ENCODE data around the gene HHAT. TPM values are rescaled to one million over a fixed set of nuclear protein-coding genes. Genes with fewer than 3 reads are reported as not detected.

Gene HHAT
- total RNA-seq, 1 experiment from 2014 or later, result 3.0 TPM

- Histone ChIP-seq H3K4me1 (ENCODE audit: insufficient read depth, low read length, poor library complexity, severe bottlenecking) (peaks cover 6% of the 10 kb centered on the region), H3K36me3 (ENCODE audit: insufficient read depth, low read length, poor library complexity, severe bottlenecking) (no peaks in the 10 kb centered on the region), H3K27me3 (replicated peaks; ENCODE audit: insufficient read depth, low read depth, low read length, poor library complexity) (no peaks in the 10 kb centered on the region), H3K27ac (ENCODE audit: low read depth, low read length, poor library complexity, severe bottlenecking) (no peak overlapping the region), H3K9me3 (ENCODE audit: low read depth, low read length, poor library complexity, severe bottlenecking) (no peaks in the 10 kb centered on the region), H3K4me3 (ENCODE audit: low read depth, low read length, poor library complexity, severe bottlenecking) (no peak overlapping the region)
- intact Hi-C loops (cut with micrococcal nuclease; ENCODE audit: unreplicated experiment), result no loop called here
- ChIA-PET POLR2A (ENCODE audit: low non-redundant PET) (no interaction called here), CTCF (no interaction called here)
- no peak for TF ChIP-seq EZH2 (IDR thresholded peaks at IDR 0.05; ENCODE audit: borderline replicate concordance, low read depth, low read length, poor library complexity, severe bottlenecking)
- TF ChIP-seq CTCF (conservative IDR thresholded peaks at IDR 0.05; ENCODE audit: low read depth, low read length), result no peak
- no TSS peak for BruUV-seq (replicated peaks)
- DNase-seq (ENCODE audit: low spot score), result no peak
These were observed 35.8 kb downstream of the HHAT start for GRCh38 chr1:210364479-210364878.

GRCh38 chr1:210366767-210367166 lies 38.1 kb downstream of the HHAT start:
- H3K4me3 ChIP-seq (ENCODE audit: low read depth, low read length, poor library complexity, severe bottlenecking), result no peak overlapping the region
- no peaks in the 10 kb centered on the region for H3K27me3 ChIP-seq (replicated peaks; ENCODE audit: insufficient read depth, low read depth, low read length, poor library complexity)
- peaks cover 7% of the 10 kb centered on the region for H3K4me1 ChIP-seq (ENCODE audit: insufficient read depth, low read length, poor library complexity, severe bottlenecking)
- no peaks in the 10 kb centered on the region for H3K36me3 ChIP-seq (ENCODE audit: insufficient read depth, low read length, poor library complexity, severe bottlenecking)
- intact Hi-C loops (cut with micrococcal nuclease; ENCODE audit: unreplicated experiment), result no loop called here
- ChIA-PET POLR2A (ENCODE audit: low non-redundant PET) (no interaction called here), CTCF (no interaction called here)
- H3K9me3 ChIP-seq (ENCODE audit: low read depth, low read length, poor library complexity, severe bottlenecking), result no peaks in the 10 kb centered on the region
- no TSS peak for BruUV-seq (replicated peaks)
- H3K27ac ChIP-seq (ENCODE audit: low read depth, low read length, poor library complexity, severe bottlenecking), result no peak overlapping the region
- no peak for DNase-seq (ENCODE audit: low spot score)
- no peak for TF ChIP-seq EZH2 (IDR thresholded peaks at IDR 0.05; ENCODE audit: borderline replicate concordance, low read depth, low read length, poor library complexity, severe bottlenecking)
- no peak for TF ChIP-seq CTCF (conservative IDR thresholded peaks at IDR 0.05; ENCODE audit: low read depth, low read length)

GRCh38 chr1:210367566-210367965 lies 38.9 kb downstream of the HHAT start:
- DNase-seq (ENCODE audit: low spot score), result no peak
- intact Hi-C loops (cut with micrococcal nuclease; ENCODE audit: unreplicated experiment), result no loop called here
- Histone ChIP-seq H3K27ac (ENCODE audit: low read depth, low read length, poor library complexity, severe bottlenecking) (no peak overlapping the region), H3K36me3 (ENCODE audit: insufficient read depth, low read length, poor library complexity, severe bottlenecking) (no peaks in the 10 kb centered on the region), H3K4me1 (ENCODE audit: insufficient read depth, low read length, poor library complexity, severe bottlenecking) (peaks cover 7% of the 10 kb centered on the region), H3K9me3 (ENCODE audit: low read depth, low read length, poor library complexity, severe bottlenecking) (no peaks in the 10 kb centered on the region), H3K27me3 (replicated peaks; ENCODE audit: insufficient read depth, low read depth, low read length, poor library complexity) (no peaks in the 10 kb centered on the region), H3K4me3 (ENCODE audit: low read depth, low read length, poor library complexity, severe bottlenecking) (no peak overlapping the region)
- TF ChIP-seq EZH2 (IDR thresholded peaks at IDR 0.05; ENCODE audit: borderline replicate concordance, low read depth, low read length, poor library complexity, severe bottlenecking) (no peak), CTCF (conservative IDR thresholded peaks at IDR 0.05; ENCODE audit: low read depth, low read length) (no peak)
- ChIA-PET CTCF (no interaction called here), POLR2A (ENCODE audit: low non-redundant PET) (no interaction called here)
- BruUV-seq (replicated peaks), result no TSS peak
